T47D (cell line): ENCODE data around the gene TMTC4.

Experiments
- DNase-seq, 2 experiments: peaks; one replicate each; pipeline versions ENCODE4 v3.0.0 to v3.0.0-alpha.2; 2011 to 2012; ENCODE audit warnings: low read depth in 1 of 2, low spot score in 1 of 2
- JUND ChIP-seq: IDR thresholded peaks from 2 replicates; pipeline ENCODE4 v1.6.1; 2012; ENCODE audit warnings: low read depth
- in situ Hi-C: cut with HindIII; loops from 2 replicates; pipeline ENCODE4 v1.10.0; 2016; ENCODE audit warnings: low sequenced_read_pairs, low pct_unique_long_range_greater_than_20kb

Gene TMTC4

GRCh38 chr13:100659578-100659977, 15.0 kb downstream of the TMTC4 start:
- no peak for DNase-seq
- in situ Hi-C loops, result no loop called here
- no peak for TF ChIP-seq JUND

GRCh38 chr13:100658363-100658762, 16.2 kb downstream of the TMTC4 start:
- in situ Hi-C loops, result no loop called here
- no peak for TF ChIP-seq JUND
- DNase-seq, result no peak

GRCh38 chr13:100657881-100658315, 16.7 kb downstream of the TMTC4 start:
- DNase-seq, result no peak
- in situ Hi-C loops, result no loop called here

GRCh38 chr13:100652510-100652909, 22.1 kb downstream of the TMTC4 start:
- DNase-seq, result no peak
- TF ChIP-seq JUND, result no peak
- in situ Hi-C loops, result no loop called here

More at GRCh38 chr13:100657881-100658315, 16.7 kb downstream of the TMTC4 start:
- TF ChIP-seq JUND, result no peak

GRCh38 chr13:100650326-100650725, 24.3 kb downstream of the TMTC4 start:
- no peak for DNase-seq
- TF ChIP-seq JUND, result no peak
- in situ Hi-C loops, result no loop called here

GRCh38 chr13:100648354-100648753, 26.2 kb downstream of the TMTC4 start:
- no peak for TF ChIP-seq JUND
- in situ Hi-C loops, result no loop called here
- DNase-seq, result no peak

- no peak for DNase-seq
- TF ChIP-seq JUND, result no peak
- in situ Hi-C loops, result no loop called here
Observed at GRCh38 chr13:100646871-100647270, 27.7 kb downstream of the TMTC4 start.

- peak; percentile 10 to 61 for DNase-seq
- TF ChIP-seq JUND, result no peak
- in situ Hi-C loops, result no loop called here
Observed at GRCh38 chr13:100646030-100646673, 28.4 kb downstream of the TMTC4 start.

GRCh38 chr13:100645382-100645781, 29.2 kb downstream of the TMTC4 start:
- in situ Hi-C loops, result no loop called here
- no peak for DNase-seq
- no peak for TF ChIP-seq JUND

GRCh38 chr13:100644371-100644770, 30.2 kb downstream of the TMTC4 start:
- no peak for TF ChIP-seq JUND
- DNase-seq, result no peak

GRCh38 chr13:100637796-100638195, 36.8 kb downstream of the TMTC4 start:
- in situ Hi-C loops, result no loop called here
- TF ChIP-seq JUND, result no peak
- no peak for DNase-seq

More at GRCh38 chr13:100644371-100644770, 30.2 kb downstream of the TMTC4 start:
- in situ Hi-C loops, result no loop called here

GRCh38 chr13:100637380-100637779, 37.2 kb downstream of the TMTC4 start:
- no peak for DNase-seq
- in situ Hi-C loops, result no loop called here
- TF ChIP-seq JUND, result no peak

GRCh38 chr13:100636441-100636840, 38.2 kb downstream of the TMTC4 start:
- no peak for DNase-seq
- TF ChIP-seq JUND, result no peak
- in situ Hi-C loops, result no loop called here

GRCh38 chr13:100636004-100636403, 38.6 kb downstream of the TMTC4 start:
- in situ Hi-C loops, result no loop called here
- no peak for DNase-seq
- TF ChIP-seq JUND, result no peak
